ENCODE measurements around the gene TLCD1. TPM values are rescaled to one million over a fixed set of nuclear protein-coding genes. Genes with fewer than 3 reads are reported as not detected.

Gene TLCD1
- total and polyA plus RNA-seq, 2 of the 8 experiments (the other 6 are each of a cell fraction or from before 2014, with no cell fraction given), result 40.7 to 128 TPM

GRCh38 chr17:28702026-28702751 is 23.8 kb downstream of the TLCD1 start:
- H2BK120ac ChIP-seq (replicated peaks; ENCODE audit: low read depth, low read length), result no peak overlapping the region
- H3K9ac ChIP-seq (replicated peaks in 1 of 4; ENCODE audit: extremely low read depth in 1 of 4, low read depth in 3 of 4, low read length in 3 of 4), result no peak overlapping the region; a peak in 1 of 7 replicates
- H3K14ac ChIP-seq (ENCODE audit: insufficient read length), result no peak overlapping the region
- H4K8ac ChIP-seq (ENCODE audit: extremely low read depth, insufficient read depth, low read length), result no peak overlapping the region; the same call in 1 of the 2 replicates
- no peak overlapping the region for H3K23ac ChIP-seq (ENCODE audit: insufficient read length)
- H4K91ac ChIP-seq (replicated peaks; ENCODE audit: insufficient read length, low read length), result no peak overlapping the region
- H3K56ac ChIP-seq (replicated peaks; ENCODE audit: insufficient read length, low read depth, low read length), result no peak overlapping the region
- H3K4me2 ChIP-seq (ENCODE audit: insufficient read depth in 1 of 2, low read depth in 2 of 2, low read length in 2 of 2), result peak overlapping the region in 1 of 2 experiments; percentile 32; a peak in 1 of 4 replicates
- H3K18ac ChIP-seq (ENCODE audit: extremely low read depth, low read length), result no peak overlapping the region
- DNase-seq (ENCODE audit: low read depth in 1 of 2, low spot score in 2 of 2) (no peak), FAIRE-seq (no peak)
- H3K23me2 ChIP-seq (ENCODE audit: low read depth, low read length), result no peaks in the 10 kb centered on the region
- no peak overlapping the region for H2AFZ ChIP-seq (ENCODE audit: low read length)
- H2BK20ac ChIP-seq (ENCODE audit: low read length), result no peak overlapping the region
- H3K4me1 ChIP-seq (replicated peaks in 1 of 4; ENCODE audit: control insufficient read depth in 3 of 4, insufficient read depth in 4 of 4, low read length in 3 of 4), result peaks cover 0 to 11% (median 4%) of the 10 kb centered on the region in 4 experiments; a peak in 4 of 7 replicates
- H3K4me3 ChIP-seq (ENCODE audit: extremely low read depth in 1 of 4, insufficient read depth in 2 of 4, low read depth in 3 of 4, low read length in 4 of 4), result no peak overlapping the region
- H3K9me3 ChIP-seq (ENCODE audit: insufficient read depth in 2 of 2, low read depth in 1 of 2, low read length in 1 of 2), result no peaks in the 10 kb centered on the region
- H2AK5ac ChIP-seq (ENCODE audit: low read depth, low read length), result no peak overlapping the region
- no peak overlapping the region for H2BK15ac ChIP-seq (ENCODE audit: low read length)
- H3K27me3 ChIP-seq (replicated peaks in 1 of 4; ENCODE audit: control insufficient read depth in 3 of 4, extremely low read depth in 1 of 4, insufficient read depth in 3 of 4, low read length in 3 of 4), result no peaks in the 10 kb centered on the region
- ChIA-PET POLR2A (ENCODE audit: partially characterized antibody) (interaction anchor here (0.8 to 4.8 kb wide), 15 partner anchors 9 to 117 kb away, joined by 3 to 47 read pairs (median 5); partner anchors contain the start of genes PROCA1 and RPL23A), CTCF (ENCODE audit: partially characterized antibody) (interaction anchor here (0.6 to 2.5 kb wide), 9 partner anchors 33 to 325 kb away, joined by 3 to 9 read pairs (median 3); no protein-coding TSS in a partner anchor)
- H3K4ac ChIP-seq (replicated peaks; ENCODE audit: insufficient read length, low read depth, low read length), result no peak overlapping the region
- H2BK12ac ChIP-seq (ENCODE audit: low read depth, low read length), result no peak overlapping the region
- H3K36me3 ChIP-seq (ENCODE audit: control insufficient read depth in 2 of 4, insufficient read depth in 4 of 4, low read length in 3 of 4), result peaks cover 35 to 61% (median 55%) of the 10 kb centered on the region in 4 experiments
- no peaks in the 10 kb centered on the region for H3K79me1 ChIP-seq (ENCODE audit: low read depth, low read length)
- no peak overlapping the region for H2BK5ac ChIP-seq (ENCODE audit: low read depth, low read length)
- H4K5ac ChIP-seq (ENCODE audit: insufficient read length, low read depth, low read length), result no peak overlapping the region
- H3K27ac ChIP-seq (ENCODE audit: low read depth, low read length), result 0 out of 2 replicates have a peak overlapping the region, but pooled peaks have one; percentile 19
- no peaks in the 10 kb centered on the region for H3K79me2 ChIP-seq (ENCODE audit: control insufficient read depth in 1 of 2, insufficient read depth in 2 of 2, low read length in 2 of 2)
- peaks cover 10 to 24% of the 10 kb centered on the region in 2 experiments for H4K20me1 ChIP-seq (replicated peaks in 1 of 2; ENCODE audit: control insufficient read depth in 1 of 2, insufficient read depth in 2 of 2, low read length in 2 of 2)
- WGBS, 2 experiments (ENCODE audit: extremely low coverage in 1 of 2, insufficient coverage in 1 of 2, insufficient read length in 1 of 2, insufficient replicate concordance in 2 of 2, low coverage in 1 of 2, low lambda C conversion rate in 2 of 2, missing lambda C conversion rate in 1 of 2), result 93% methylated on average over 10 of the region's 10 CpGs; no CpG with 5 or more reads in 1 of the 2 experiments
- TF ChIP-seq BCL11A (IDR thresholded peaks at IDR 0.05; ENCODE audit: low read depth in 2 of 2, low read length in 2 of 2) (no peak), EGR1 (IDR thresholded peaks at IDR 0.05; ENCODE audit: borderline replicate concordance, low read depth, low read length) (no peak), TBP (IDR thresholded peaks at IDR 0.05; ENCODE audit: low read depth, low read length) (no peak), POLR2A (IDR thresholded peaks at IDR 0.05; ENCODE audit: control extremely low read depth in 1 of 2, low read depth in 2 of 2, low read length in 2 of 2) (peak in 1 of 2 experiments; percentile 45; a peak in 1 of 3 replicates), CHD2 (IDR thresholded peaks at IDR 0.05; ENCODE audit: low read length) (no peak), POLR2AphosphoS5 (IDR thresholded peaks at IDR 0.05; ENCODE audit: low read depth, low read length) (peak; percentile 23; the same call in 1 of the 2 replicates), CHD1 (IDR thresholded peaks at IDR 0.05; ENCODE audit: low read depth, low read length) (no peak), ASH2L (IDR thresholded peaks at IDR 0.05; ENCODE audit: low read length) (no peak)
